Erythroblast (primary cell): ENCODE results near the gene PYY.

Experiments used
- GATA1 ChIP-seq: IDR thresholded peaks from 2 replicates; pipeline ENCODE4 v1.6.1; 2011; ENCODE audit warnings: low read depth, mild to moderate bottlenecking, control low read depth, low read length, moderate library complexity
- POLR2A ChIP-seq: IDR thresholded peaks from 2 replicates; pipeline ENCODE4 v1.6.1; 2011; ENCODE audit warnings: mild to moderate bottlenecking, low read length

GRCh38 chr17:43945074-43945829 is 8.5 kb downstream of the PYY start:
- TF ChIP-seq POLR2A (no peak), GATA1 (no peak)
